Activated CD4-positive, alpha-beta T cell treated with anti-CD3 and anti-CD28 coated beads, Interleukin-2, amount 10 ng/mL, durations not matched to agents 24 days and 14 days (primary cell): ENCODE results near the gene PSMF1. TPM values are rescaled to one million over a fixed set of nuclear protein-coding genes. Genes with fewer than 3 reads are reported as not detected.
A peak's percentile ranks its signal among the peaks of the same experiment; 100 is the strongest.
"Not testable (repeated sequence)": the region's sequence is repeated elsewhere in the genome, so short reads cannot be mapped to it uniquely, and the experiment has no call there.

Experiments used
- DNase-seq: peaks from one replicate; pipeline ENCODE4 v3.0.0; 2022
- H3K27ac Mint-ChIP-seq: one replicate; pipeline ENCODE4 v1.8.0; 2022; ENCODE audit warnings: mild to moderate bottlenecking, mixed read lengths
- H3K27me3 Mint-ChIP-seq: one replicate; pipeline ENCODE4 v1.8.0; 2022; ENCODE audit warnings: mixed read lengths
- H3K36me3 Mint-ChIP-seq: one replicate; pipeline ENCODE4 v1.8.0; 2022; ENCODE audit warnings: low read depth, mild to moderate bottlenecking, mixed read lengths
- H3K4me1 Mint-ChIP-seq: one replicate; pipeline ENCODE4 v1.8.0; 2021; ENCODE audit warnings: mixed read lengths
- H3K4me3 Mint-ChIP-seq: one replicate; pipeline ENCODE4 v1.8.0; 2022; ENCODE audit warnings: mild to moderate bottlenecking, moderate library complexity, mixed read lengths
- H3K9me3 Mint-ChIP-seq: one replicate; pipeline ENCODE4 v1.8.0; 2021; ENCODE audit warnings: mixed read lengths
- intact Hi-C: fragments of 100-400 bp; cut with micrococcal nuclease; formaldehyde crosslinking; loops from one replicate; pipeline ENCODE4 v1.15.1; 2023
- total RNA-seq: library from RNA; stranded (reverse); gene quantifications from 2 replicates; pipeline ENCODE4 v1.2.3, GENCODE V29; 2022

PSMF1 gene
- total RNA-seq, 1 donor from 2014 or later = 168 TPM

DNA sequence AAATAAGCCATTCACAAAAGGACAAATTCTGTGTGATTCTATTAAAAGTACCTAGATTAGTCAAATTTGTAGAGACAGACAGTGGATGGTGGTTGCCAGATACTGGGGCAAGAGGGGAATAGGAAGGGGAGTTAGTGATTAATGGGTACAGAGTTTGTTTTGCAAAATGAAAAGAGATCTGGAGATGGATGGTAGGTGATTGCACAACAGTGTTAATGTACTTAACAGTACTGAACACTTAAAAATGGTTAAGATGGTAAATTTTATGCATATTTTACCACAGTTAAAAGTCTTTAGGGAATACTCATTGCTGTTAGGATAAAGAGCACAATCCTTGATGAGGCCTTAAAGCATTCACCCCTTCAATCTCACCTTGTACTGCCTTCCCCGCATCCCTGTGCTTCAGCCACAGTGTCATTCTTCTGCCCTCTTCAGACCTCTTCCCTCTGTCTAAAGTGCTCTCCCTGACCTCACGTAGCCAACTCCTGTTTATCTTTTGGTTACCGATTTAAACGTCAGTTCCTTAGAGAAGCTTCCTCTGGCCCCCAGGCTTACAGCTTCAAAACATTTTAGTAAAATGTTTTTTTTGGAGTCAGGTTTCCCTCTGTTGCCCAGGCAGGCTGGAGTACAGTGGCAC, 11.8 kb downstream of the PSMF1 start:
- H3K4me3 Mint-ChIP-seq = no peak overlapping the region
- H3K27me3 Mint-ChIP-seq = no peaks in the 10 kb centered on the region
- peaks cover 5% of the 10 kb centered on the region for H3K9me3 Mint-ChIP-seq
- H3K4me1 Mint-ChIP-seq = peaks cover 23% of the 10 kb centered on the region
- H3K36me3 Mint-ChIP-seq = peaks cover 80% of the 10 kb centered on the region
- intact Hi-C loops = no loop called here
- H3K27ac Mint-ChIP-seq = no peak overlapping the region
- DNase-seq = peak; percentile 36

DNA sequence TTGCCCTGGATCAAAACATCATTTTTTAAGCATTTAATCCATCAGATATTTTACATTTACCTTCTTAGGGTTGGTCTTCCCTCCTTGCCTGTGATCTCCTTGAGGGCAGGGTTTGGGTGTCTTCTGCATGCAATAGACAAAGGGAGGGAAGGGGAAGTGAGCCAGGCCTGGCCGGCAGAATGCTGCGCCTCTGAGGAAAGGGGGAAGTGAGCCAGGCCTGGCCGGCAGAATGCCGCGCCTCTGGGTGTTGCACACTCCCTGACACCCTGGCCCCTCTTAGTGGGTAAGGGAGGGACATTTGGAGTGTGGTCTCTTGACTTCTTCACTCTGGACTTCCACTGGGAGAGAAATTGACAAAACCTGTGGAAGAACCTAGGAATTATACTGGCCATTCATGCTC, 12.4 kb downstream of the PSMF1 start:
- Mint-ChIP-seq H3K9me3 (peaks cover 5% of the 10 kb centered on the region), H3K27ac (no peak overlapping the region), H3K4me3 (no peak overlapping the region), H3K27me3 (no peaks in the 10 kb centered on the region), H3K4me1 (peaks cover 19% of the 10 kb centered on the region), H3K36me3 (peaks cover 82% of the 10 kb centered on the region)
- peak; percentile 41 for DNase-seq
- intact Hi-C loops = no loop called here

DNA sequence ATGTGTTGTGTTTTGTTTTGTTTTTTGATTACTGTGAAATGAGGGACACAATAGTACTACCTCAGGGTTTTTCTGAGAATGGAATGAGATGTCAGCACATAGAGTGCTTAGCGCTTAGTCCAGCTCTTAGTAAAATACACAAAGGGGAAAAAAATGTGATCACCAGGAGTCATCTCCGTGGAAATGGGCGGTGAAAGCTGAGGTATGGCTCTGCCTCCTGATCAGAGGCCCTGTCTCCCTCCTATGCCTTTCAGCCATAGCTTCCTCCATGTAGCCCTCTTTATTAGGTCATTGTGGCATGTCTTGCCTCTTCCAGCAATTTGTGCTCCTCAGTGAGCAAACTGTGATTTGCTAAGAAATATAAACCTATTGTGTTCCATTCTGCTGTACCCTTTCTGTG, 13.0 kb downstream of the PSMF1 start:
- H3K36me3 Mint-ChIP-seq = peaks cover 82% of the 10 kb centered on the region
- no peaks in the 10 kb centered on the region for H3K27me3 Mint-ChIP-seq
- peaks cover 15% of the 10 kb centered on the region for H3K4me1 Mint-ChIP-seq
- DNase-seq = peak; percentile 45
- intact Hi-C loops = no loop called here
- H3K9me3 Mint-ChIP-seq = peaks cover 5% of the 10 kb centered on the region
- H3K4me3 Mint-ChIP-seq = no peak overlapping the region
- H3K27ac Mint-ChIP-seq = no peak overlapping the region

DNA sequence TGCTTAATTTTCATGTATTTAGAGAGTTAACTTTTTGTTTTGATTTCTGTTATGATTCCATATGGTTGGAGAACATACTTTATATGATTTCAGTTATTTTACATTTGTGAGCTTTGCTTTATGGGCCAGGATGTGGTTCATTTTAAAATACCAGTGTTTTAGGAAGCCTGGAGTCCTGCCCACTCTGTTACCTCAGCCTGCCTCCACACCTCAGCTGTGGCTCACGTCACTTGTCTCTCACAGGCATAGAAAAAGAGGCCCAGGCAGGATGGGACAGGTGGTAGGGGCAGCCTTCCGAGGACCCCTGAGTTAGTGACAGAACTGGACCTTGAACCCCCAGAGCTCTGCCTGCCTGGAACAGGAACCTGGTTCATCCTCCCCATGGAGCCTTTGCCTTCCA, 16.0 kb downstream of the PSMF1 start:
- Mint-ChIP-seq H3K4me1 (peaks cover 14% of the 10 kb centered on the region), H3K9me3 (peaks cover 5% of the 10 kb centered on the region), H3K36me3 (peaks cover 82% of the 10 kb centered on the region), H3K27ac (no peak overlapping the region), H3K4me3 (no peak overlapping the region), H3K27me3 (no peaks in the 10 kb centered on the region)
- intact Hi-C loops = no loop called here
- DNase-seq = peak; percentile 51

DNA sequence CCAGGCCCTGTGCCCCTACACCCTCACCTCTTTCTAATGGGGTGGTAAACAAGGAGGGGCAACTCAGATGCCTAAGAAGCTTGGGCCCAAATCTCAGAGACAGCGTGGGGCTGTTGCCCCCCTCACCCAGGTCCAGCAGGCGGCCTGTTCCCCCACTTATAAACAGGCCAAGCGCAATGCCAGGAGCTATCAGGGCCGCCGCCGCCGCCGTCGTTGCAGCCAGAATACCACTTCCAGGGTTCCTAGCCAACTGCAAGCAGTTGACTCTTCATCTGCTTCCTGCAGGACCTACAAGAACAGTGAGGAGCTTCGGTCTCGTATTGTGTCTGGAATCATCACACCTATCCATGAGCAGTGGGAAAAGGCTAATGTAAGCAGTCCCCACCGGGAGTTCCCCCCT, 16.4 kb downstream of the PSMF1 start:
- H3K4me1 Mint-ChIP-seq = peaks cover 14% of the 10 kb centered on the region
- intact Hi-C loops = no loop called here
- DNase-seq = no peak
- H3K27ac Mint-ChIP-seq = no peak overlapping the region
- H3K36me3 Mint-ChIP-seq = peaks cover 78% of the 10 kb centered on the region
- no peak overlapping the region for H3K4me3 Mint-ChIP-seq
- H3K9me3 Mint-ChIP-seq = peaks cover 5% of the 10 kb centered on the region
- no peaks in the 10 kb centered on the region for H3K27me3 Mint-ChIP-seq

DNA sequence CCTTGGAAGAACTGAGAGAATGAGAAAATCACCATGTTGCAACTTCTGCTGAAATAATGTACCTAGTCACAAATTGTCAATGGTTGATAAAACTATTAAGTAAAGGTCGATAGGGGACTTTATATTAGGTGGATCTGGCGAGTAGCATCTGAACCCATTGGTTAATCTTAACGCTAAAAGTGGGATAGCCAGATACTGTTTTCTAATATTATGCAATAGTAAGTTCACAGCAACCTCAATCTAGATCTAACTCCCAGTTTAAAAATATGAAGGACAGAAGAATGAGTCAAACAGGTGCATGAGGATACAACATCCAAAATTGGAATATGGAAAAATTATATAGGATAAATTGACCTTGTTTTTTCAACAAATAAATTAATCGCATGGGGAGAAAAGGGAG, 18.8 kb downstream of the PSMF1 start:
- no peak for DNase-seq
- intact Hi-C loops = no loop called here
- H3K27ac Mint-ChIP-seq = no peak overlapping the region
- H3K9me3 Mint-ChIP-seq = peaks cover 10% of the 10 kb centered on the region
- H3K4me1 Mint-ChIP-seq = peaks cover 11% of the 10 kb centered on the region
- no peak overlapping the region for H3K4me3 Mint-ChIP-seq
- no peaks in the 10 kb centered on the region for H3K27me3 Mint-ChIP-seq
- peaks cover 74% of the 10 kb centered on the region for H3K36me3 Mint-ChIP-seq

DNA sequence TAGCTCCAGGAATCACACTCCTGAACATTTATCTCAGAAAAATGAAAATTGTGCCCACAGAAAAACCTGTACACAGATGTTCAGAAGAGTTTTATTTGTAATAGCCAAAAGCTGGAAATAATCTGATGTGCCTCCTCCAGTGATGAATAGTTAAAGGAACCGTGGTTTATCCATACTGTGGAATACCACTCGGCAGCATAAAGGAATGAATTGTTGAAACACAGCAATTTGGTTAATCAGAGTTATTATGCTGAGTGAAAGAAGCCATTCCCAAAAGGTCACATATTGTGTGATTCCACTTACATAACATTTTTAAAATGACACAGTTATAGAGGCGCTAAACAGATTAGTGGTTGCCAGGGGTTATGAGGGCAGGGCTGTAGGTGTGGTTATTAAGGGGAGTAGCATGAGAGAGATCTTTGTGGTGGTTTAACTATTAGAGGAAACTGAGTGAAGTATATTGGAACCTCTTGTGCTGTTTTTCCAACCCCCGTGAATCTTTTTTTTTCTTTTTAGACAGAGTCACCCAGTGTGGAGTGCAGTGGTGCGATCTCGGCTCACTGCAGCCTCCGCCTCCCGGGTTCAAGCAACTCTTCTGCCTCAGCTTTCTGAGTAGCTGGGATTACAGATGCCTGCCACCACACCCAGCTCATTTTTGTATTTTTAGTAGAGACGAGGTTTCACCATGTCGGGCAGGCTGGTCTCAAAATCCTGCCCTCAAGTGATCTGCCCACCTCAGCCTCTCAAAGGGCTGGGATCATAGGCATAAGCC, 26.2 kb downstream of the PSMF1 start:
- Mint-ChIP-seq H3K36me3 (peaks cover 69% of the 10 kb centered on the region), H3K27ac (peak overlapping the region; percentile 20), H3K4me1 (peaks cover 4% of the 10 kb centered on the region), H3K4me3 (no peak overlapping the region), H3K9me3 (peaks cover 5% of the 10 kb centered on the region), H3K27me3 (no peaks in the 10 kb centered on the region)
- intact Hi-C loops = no loop called here
- peak; percentile 40 for DNase-seq

DNA sequence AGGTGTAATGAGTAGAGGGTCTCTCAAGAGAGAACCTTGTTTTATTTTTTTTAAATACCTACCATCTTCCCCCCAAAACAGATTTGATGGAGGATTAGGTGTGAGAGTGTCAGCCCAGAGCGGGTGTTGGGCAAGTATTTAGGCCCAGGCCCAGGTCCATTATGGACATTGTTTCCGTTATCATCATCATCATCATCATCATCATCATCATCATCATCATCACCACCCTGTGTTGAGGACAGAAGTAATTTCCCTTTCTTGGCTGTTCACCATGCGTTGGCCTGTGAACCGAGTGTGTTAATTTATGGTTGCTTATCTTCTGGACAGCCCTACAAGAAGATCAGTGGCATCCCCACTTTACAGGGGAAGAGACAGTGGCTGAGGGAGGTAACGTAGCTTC, 28.6 kb downstream of the PSMF1 start:
- H3K27me3 Mint-ChIP-seq = no peaks in the 10 kb centered on the region
- peaks cover 10% of the 10 kb centered on the region for H3K4me1 Mint-ChIP-seq
- H3K9me3 Mint-ChIP-seq = no peaks in the 10 kb centered on the region
- DNase-seq = peak; percentile 13
- no peak overlapping the region for H3K4me3 Mint-ChIP-seq
- no peak overlapping the region for H3K27ac Mint-ChIP-seq
- peaks cover 65% of the 10 kb centered on the region for H3K36me3 Mint-ChIP-seq
- intact Hi-C loops = no loop called here

DNA sequence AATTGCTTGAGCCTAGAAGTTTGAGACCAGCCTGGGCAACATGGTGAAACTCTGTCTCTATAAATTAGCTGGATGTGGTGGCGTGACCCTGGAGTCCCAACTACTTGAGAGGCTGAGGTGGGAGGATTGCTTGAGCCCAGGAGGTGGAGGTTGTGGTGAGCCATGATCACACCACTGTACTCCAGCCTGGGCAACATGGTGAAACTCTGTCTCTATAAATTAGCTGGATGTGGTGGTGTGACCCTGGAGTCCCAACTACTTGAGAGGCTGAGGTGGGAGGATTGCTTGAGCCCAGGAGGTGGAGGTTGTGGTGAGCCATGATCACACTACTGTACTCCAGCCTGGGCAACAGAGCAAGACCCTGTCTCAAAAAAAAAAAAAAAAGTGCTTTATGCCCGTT, 31.4 kb downstream of the PSMF1 start:
- peaks cover 57% of the 10 kb centered on the region for H3K36me3 Mint-ChIP-seq
- H3K27me3 Mint-ChIP-seq, H3K4me3 Mint-ChIP-seq, H3K27ac Mint-ChIP-seq, H3K9me3 Mint-ChIP-seq, intact Hi-C loops: not testable (repeated sequence)
- peaks cover 12% of the 10 kb centered on the region for H3K4me1 Mint-ChIP-seq
- peak; percentile 56 for DNase-seq

DNA sequence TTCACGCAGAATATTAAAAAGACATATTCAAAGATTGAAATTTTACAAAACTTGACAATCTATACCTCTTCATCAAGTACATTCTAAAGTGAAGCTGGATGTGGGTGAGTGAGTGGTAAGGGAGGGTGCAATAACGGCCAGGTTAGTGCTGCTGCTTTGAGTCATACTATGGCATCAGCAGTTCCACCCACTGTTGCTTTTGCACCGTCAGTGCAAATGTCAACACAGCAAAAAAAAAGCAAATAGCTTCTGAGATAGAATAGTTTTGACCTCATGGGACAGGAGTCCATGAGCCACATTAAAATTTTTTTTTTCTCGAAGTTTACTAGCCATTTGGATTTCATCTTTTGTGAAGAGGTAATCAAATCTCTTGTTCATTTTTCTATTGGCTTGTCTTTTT, 31.8 kb downstream of the PSMF1 start:
- Mint-ChIP-seq H3K9me3 (no peaks in the 10 kb centered on the region), H3K36me3 (peaks cover 60% of the 10 kb centered on the region), H3K4me3 (no peak overlapping the region), H3K4me1 (peaks cover 12% of the 10 kb centered on the region), H3K27me3 (no peaks in the 10 kb centered on the region), H3K27ac (no peak overlapping the region)
- peak; percentile 57 for DNase-seq
- intact Hi-C loops = no loop called here

DNA sequence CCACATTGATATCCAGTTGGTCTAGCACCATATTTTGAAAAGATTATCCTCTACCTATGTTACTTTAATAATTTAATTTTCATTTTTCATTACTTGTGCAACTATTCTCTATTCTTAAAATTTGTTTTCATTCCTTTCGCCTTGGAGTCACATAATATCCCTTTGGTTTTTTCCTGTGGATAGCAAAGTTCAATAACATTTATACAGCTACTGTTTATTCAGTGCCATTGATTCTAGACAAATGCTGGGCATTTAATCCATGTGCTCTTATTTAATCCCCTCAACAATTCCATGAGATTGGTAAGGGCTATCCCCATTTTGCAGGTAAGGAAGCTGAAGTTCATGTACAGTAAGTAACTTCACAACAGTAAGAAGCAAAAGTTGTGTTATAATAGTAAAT, 32.6 kb downstream of the PSMF1 start:
- peak; percentile 8 for DNase-seq
- intact Hi-C loops = no loop called here
- H3K4me1 Mint-ChIP-seq = peaks cover 12% of the 10 kb centered on the region
- H3K9me3 Mint-ChIP-seq = no peaks in the 10 kb centered on the region
- H3K36me3 Mint-ChIP-seq = peaks cover 58% of the 10 kb centered on the region
- H3K4me3 Mint-ChIP-seq = no peak overlapping the region
- no peak overlapping the region for H3K27ac Mint-ChIP-seq
- no peaks in the 10 kb centered on the region for H3K27me3 Mint-ChIP-seq

DNA sequence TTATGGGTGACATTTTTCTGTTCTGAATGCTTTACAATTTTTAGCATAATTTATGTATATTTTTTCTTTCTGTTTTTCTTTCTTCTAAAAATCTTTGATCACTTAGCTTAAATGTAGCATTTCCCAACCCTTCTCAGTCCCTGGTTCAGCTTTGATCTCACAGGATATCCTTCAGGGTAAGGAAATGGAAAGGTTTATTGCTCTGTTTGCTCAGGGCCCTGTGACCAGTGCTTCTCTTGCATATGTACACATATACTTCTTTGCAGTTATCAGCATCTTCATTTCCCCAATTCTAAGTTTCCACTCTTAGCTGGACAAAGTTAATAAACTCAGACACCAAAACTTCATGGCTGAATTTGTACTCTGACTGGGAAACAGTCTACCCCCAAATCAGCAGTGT, 35.8 kb downstream of the PSMF1 start:
- peak; percentile 37 for DNase-seq
- no peaks in the 10 kb centered on the region for H3K27me3 Mint-ChIP-seq
- peaks cover 53% of the 10 kb centered on the region for H3K36me3 Mint-ChIP-seq
- no peaks in the 10 kb centered on the region for H3K9me3 Mint-ChIP-seq
- H3K27ac Mint-ChIP-seq = no peak overlapping the region
- intact Hi-C loops = no loop called here
- H3K4me1 Mint-ChIP-seq = peaks cover 8% of the 10 kb centered on the region
- no peak overlapping the region for H3K4me3 Mint-ChIP-seq

DNA sequence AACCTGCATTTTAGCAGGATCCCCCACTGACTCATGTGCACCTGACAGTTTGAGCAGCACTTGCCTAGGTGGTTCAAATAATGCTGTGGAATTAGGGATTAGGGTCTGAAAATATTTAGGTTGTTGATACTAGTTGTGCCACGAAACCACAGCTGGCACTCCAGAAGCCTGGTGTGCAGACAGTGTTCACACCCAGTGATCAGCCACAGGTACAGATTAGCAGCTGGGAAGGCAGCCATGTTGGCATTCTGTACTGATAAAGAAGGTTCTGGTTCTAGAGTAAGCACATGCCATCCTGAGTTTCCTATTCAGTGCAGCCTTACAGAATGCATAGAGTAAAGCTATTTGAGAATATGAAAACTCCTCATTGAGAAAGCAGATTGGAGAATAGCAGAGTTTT, 36.3 kb downstream of the PSMF1 start:
- peak; percentile 24 for DNase-seq
- no peak overlapping the region for H3K27ac Mint-ChIP-seq
- intact Hi-C loops = no loop called here
- H3K4me1 Mint-ChIP-seq = peaks cover 8% of the 10 kb centered on the region
- no peaks in the 10 kb centered on the region for H3K9me3 Mint-ChIP-seq
- no peak overlapping the region for H3K4me3 Mint-ChIP-seq
- H3K27me3 Mint-ChIP-seq = no peaks in the 10 kb centered on the region
- peaks cover 51% of the 10 kb centered on the region for H3K36me3 Mint-ChIP-seq

DNA sequence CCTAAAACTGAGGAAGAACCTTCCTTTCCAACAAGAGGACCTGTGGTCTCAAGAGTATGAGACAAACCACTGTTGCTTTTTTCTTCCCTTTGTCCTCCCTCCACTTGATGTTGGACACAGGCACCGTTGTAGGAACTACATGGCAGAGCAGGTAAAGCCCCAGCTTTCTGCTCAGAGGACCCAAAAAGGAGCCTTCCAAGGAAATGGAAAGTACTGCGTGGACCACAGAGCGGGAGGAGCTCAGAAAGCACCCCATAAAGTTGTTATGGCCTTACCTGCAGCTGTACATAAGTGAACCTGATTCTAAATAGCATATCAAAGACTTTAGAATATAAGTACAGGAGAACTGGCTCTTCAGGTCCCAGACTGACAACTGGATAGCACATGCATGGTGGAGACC, 36.9 kb downstream of the PSMF1 start:
- Mint-ChIP-seq H3K4me3 (no peak overlapping the region), H3K4me1 (peaks cover 8% of the 10 kb centered on the region), H3K9me3 (no peaks in the 10 kb centered on the region), H3K27me3 (no peaks in the 10 kb centered on the region), H3K36me3 (peaks cover 50% of the 10 kb centered on the region), H3K27ac (no peak overlapping the region)
- peak; percentile 29 for DNase-seq
- intact Hi-C loops = no loop called here
